ENCODE results near the gene ZNF70.

- no peak for TF ChIP-seq POLR2AphosphoS5 (IDR thresholded peaks at IDR 0.05)
- no peak for TF ChIP-seq CTCF (IDR thresholded peaks at IDR 0.05)
- TF ChIP-seq POLR2A (IDR thresholded peaks at IDR 0.05; ENCODE audit: low read depth), result no peak
Measured at GRCh38 chr22:23720855-23721254, 30.1 kb downstream of the ZNF70 start.
